GM23248 (cell line): Measurements from ENCODE around the gene ACER3. TPM values are rescaled to one million over a fixed set of nuclear protein-coding genes. Genes with fewer than 3 reads are reported as not detected.

Experiments used
- DNase-seq: peaks from one replicate; pipeline ENCODE4 v3.0.0-alpha.2; 2015
- H2AFZ ChIP-seq: fragments of 200-600 bp; sonication (generic); 2 replicates; pipeline ENCODE4 v1.6.1; 2016; ENCODE audit warnings: antibody characterized with exemption
- H3F3A ChIP-seq: fragments of 200-600 bp; sonication (generic); 2 replicates; pipeline ENCODE4 v1.6.1; 2016; ENCODE audit warnings: mild to moderate bottlenecking, antibody characterized with exemption, mixed run types; ENCODE audit not compliant: insufficient read depth
- H3K27ac ChIP-seq: fragments of 200-600 bp; sonication (generic); 2 replicates; pipeline ENCODE4 v1.5.1; 2016; ENCODE audit warnings: mild to moderate bottlenecking
- H3K27me3 ChIP-seq: fragments of 200-600 bp; sonication (generic); replicated peaks from 2 replicates; pipeline ENCODE4 v1.6.1; 2016; ENCODE audit warnings: mild to moderate bottlenecking; ENCODE audit not compliant: insufficient read depth
- H3K36me3 ChIP-seq: fragments of 200-600 bp; sonication (generic); 2 replicates; pipeline ENCODE4 v1.6.1; 2016; ENCODE audit warnings: low read depth, mild to moderate bottlenecking
- H3K4me1 ChIP-seq: fragments of 200-600 bp; sonication (generic); 2 replicates; pipeline ENCODE4 v1.6.1; 2016; ENCODE audit warnings: mild to moderate bottlenecking; ENCODE audit not compliant: insufficient read depth
- H3K4me2 ChIP-seq: fragments of 200-600 bp; sonication (generic); one replicate; pipeline ENCODE4 v1.6.1; 2016; ENCODE audit warnings: mild to moderate bottlenecking; ENCODE audit not compliant: unreplicated experiment
- H3K4me3 ChIP-seq: fragments of 200-600 bp; sonication (generic); 2 replicates; pipeline ENCODE4 v1.5.1; 2016; ENCODE audit warnings: mild to moderate bottlenecking
- H3K79me2 ChIP-seq: fragments of 200-600 bp; sonication (generic); 2 replicates; pipeline ENCODE4 v1.6.1; 2016; ENCODE audit warnings: mild to moderate bottlenecking; ENCODE audit not compliant: insufficient read depth
- H3K9ac ChIP-seq: fragments of 200-600 bp; sonication (generic); 2 replicates; pipeline ENCODE4 v1.6.1; 2016; ENCODE audit warnings: mild to moderate bottlenecking
- H3K9me2 ChIP-seq: fragments of 200-600 bp; sonication (generic); 2 replicates; pipeline ENCODE4 v1.6.1; 2016; ENCODE audit warnings: mixed run types, mild to moderate bottlenecking, moderate library complexity; ENCODE audit not compliant: insufficient read depth
- H3K9me3 ChIP-seq: fragments of 200-600 bp; sonication (generic); one replicate; pipeline ENCODE4 v1.6.1; 2017; ENCODE audit warnings: low read depth
- H4K20me1 ChIP-seq: fragments of 200-600 bp; sonication (generic); 2 replicates; pipeline ENCODE4 v1.6.0; 2016; ENCODE audit not compliant: insufficient read depth
- EZH2 ChIP-seq: fragments of 200-600 bp; sonication (generic); IDR thresholded peaks from 2 replicates; pipeline ENCODE4 v1.6.1; 2018; ENCODE audit warnings: antibody characterized with exemption, mild to moderate bottlenecking; ENCODE audit not compliant: insufficient read depth, poor library complexity, severe bottlenecking
- EZH2phosphoT487 ChIP-seq: fragments of 200-600 bp; sonication (generic); IDR thresholded peaks from 2 replicates; pipeline ENCODE4 v1.6.1; 2018; ENCODE audit warnings: antibody characterized with exemption, moderate library complexity, mild to moderate bottlenecking, low read depth; ENCODE audit not compliant: insufficient read depth
- WGBS, 2 experiments: methylation state at CpG; one replicate each; pipeline ENCODE4 v1.1.6; 2015 to 2017; ENCODE audit warnings: low lambda C conversion rate in 2 of 2, low coverage in 1 of 2; ENCODE audit errors: missing lambda C conversion rate in 2 of 2; 5-methylcytosine and 5-hydroxymethylcytosine counted together
- in situ Hi-C: fragments of 300-500 bp; cut with MboI; formaldehyde crosslinking; loops from 2 replicates; pipeline ENCODE4 v1.15.0; 2020
- polyA plus RNA-seq: library from polyadenylated mRNA; unstranded; fragments of >200 nt; fragmentation: Nextera tagmentation; extraction: Ambion mirVana; gene quantifications from 2 replicates; pipeline ENCODE4 v1.2.1, GENCODE V29; 2016
- total RNA-seq: library from RNA; depleted of rRNA; stranded (reverse); fragments of >200 nt; shearing (Covaris generic); gene quantifications from 2 replicates; pipeline ENCODE4 v1.2.3, GENCODE V29; 2014

Gene ACER3
- total and polyA plus RNA-seq, 2 experiments from 2014 or later, result 9.1 to 10.2 TPM

GRCh38 chr11:76872959-76873827 lies 12.5 kb downstream of the ACER3 start:
- 94 to 96% methylated on average over 6 of the region's 6 CpGs for WGBS, 2 experiments

GRCh38 chr11:76878014-76878413 lies 17.3 kb downstream of the ACER3 start:
- in situ Hi-C loops, result no loop called here
- WGBS, 2 experiments, result 88 to 90% methylated on average over 2 of the region's 2 CpGs

More at GRCh38 chr11:76872959-76873827, 12.5 kb downstream of the ACER3 start:
- no peak overlapping the region for H3K27ac ChIP-seq
- H3K4me1 ChIP-seq, result no peaks in the 10 kb centered on the region
- no peaks in the 10 kb centered on the region for H3F3A ChIP-seq
- no peak overlapping the region for H3K9ac ChIP-seq
- no peaks in the 10 kb centered on the region for H3K36me3 ChIP-seq
- H2AFZ ChIP-seq, result no peak overlapping the region
- in situ Hi-C loops, result no loop called here
- no peak overlapping the region for H3K4me3 ChIP-seq
- no peak for TF ChIP-seq EZH2
- TF ChIP-seq EZH2phosphoT487, result no peak
- no peaks in the 10 kb centered on the region for H4K20me1 ChIP-seq
- H3K4me2 ChIP-seq, result no peak overlapping the region
- H3K79me2 ChIP-seq, result no peaks in the 10 kb centered on the region
- no peaks in the 10 kb centered on the region for H3K9me2 ChIP-seq
- H3K9me3 ChIP-seq, result no peaks in the 10 kb centered on the region
- DNase-seq, result no peak
- H3K27me3 ChIP-seq, result no peaks in the 10 kb centered on the region

GRCh38 chr11:76880314-76880713 lies 19.6 kb downstream of the ACER3 start:
- Histone ChIP-seq H4K20me1 (no peaks in the 10 kb centered on the region), H3K4me1 (no peaks in the 10 kb centered on the region), H3K27ac (no peak overlapping the region), H2AFZ (no peak overlapping the region), H3K9ac (no peak overlapping the region), H3K4me2 (no peak overlapping the region), H3K79me2 (no peaks in the 10 kb centered on the region; the same call in 1 of the 2 replicates), H3K9me2 (no peaks in the 10 kb centered on the region), H3K9me3 (no peaks in the 10 kb centered on the region), H3K4me3 (no peak overlapping the region), H3K27me3 (no peaks in the 10 kb centered on the region), H3F3A (no peaks in the 10 kb centered on the region), H3K36me3 (no peaks in the 10 kb centered on the region)
- TF ChIP-seq EZH2phosphoT487 (no peak), EZH2 (no peak)
- 15 to 47% methylated on average over 2 of the region's 2 CpGs for WGBS, 2 experiments
- in situ Hi-C loops, result no loop called here
- peak; percentile 9 for DNase-seq

More at GRCh38 chr11:76878014-76878413, 17.3 kb downstream of the ACER3 start:
- Histone ChIP-seq H3K36me3 (no peaks in the 10 kb centered on the region), H3K9me2 (no peaks in the 10 kb centered on the region), H3K4me1 (no peaks in the 10 kb centered on the region), H3K9me3 (no peaks in the 10 kb centered on the region), H3K4me2 (no peak overlapping the region), H3K4me3 (no peak overlapping the region), H3K27ac (no peak overlapping the region), H3F3A (no peaks in the 10 kb centered on the region), H2AFZ (no peak overlapping the region), H3K79me2 (no peaks in the 10 kb centered on the region), H4K20me1 (no peaks in the 10 kb centered on the region), H3K9ac (no peak overlapping the region), H3K27me3 (no peaks in the 10 kb centered on the region)
- TF ChIP-seq EZH2, result no peak
- TF ChIP-seq EZH2phosphoT487, result no peak
- DNase-seq, result no peak

- no peaks in the 10 kb centered on the region for H3K4me1 ChIP-seq
- TF ChIP-seq EZH2 (no peak), EZH2phosphoT487 (no peak)
- H3K27me3 ChIP-seq, result no peaks in the 10 kb centered on the region
- H2AFZ ChIP-seq, result no peak overlapping the region
- 91 to 98% methylated on average over 4 of the region's 4 CpGs for WGBS, 2 experiments
- H3K79me2 ChIP-seq, result no peaks in the 10 kb centered on the region; the same call in 1 of the 2 replicates
- H3K27ac ChIP-seq, result no peak overlapping the region
- no peaks in the 10 kb centered on the region for H3K9me2 ChIP-seq
- no peak overlapping the region for H3K4me2 ChIP-seq
- in situ Hi-C loops, result no loop called here
- no peaks in the 10 kb centered on the region for H3K36me3 ChIP-seq
- no peak for DNase-seq
- no peaks in the 10 kb centered on the region for H3F3A ChIP-seq
- no peaks in the 10 kb centered on the region for H4K20me1 ChIP-seq
- H3K9ac ChIP-seq, result no peak overlapping the region
- no peaks in the 10 kb centered on the region for H3K9me3 ChIP-seq
- H3K4me3 ChIP-seq, result no peak overlapping the region
Observed at GRCh38 chr11:76880956-76881355, 20.2 kb downstream of the ACER3 start.
